Activated T-helper 9 cell treated with anti-CD3 and anti-CD28 coated beads, Interleukin-2, amount 50 U/mL, for 16 hours (primary cell): ENCODE results near the gene ZNF831.

Experiments used
- DNase-seq: peaks from one replicate; pipeline ENCODE4 v3.0.0-alpha.2; 2020; ENCODE audit warnings: low read depth

ZNF831 gene

DNA sequence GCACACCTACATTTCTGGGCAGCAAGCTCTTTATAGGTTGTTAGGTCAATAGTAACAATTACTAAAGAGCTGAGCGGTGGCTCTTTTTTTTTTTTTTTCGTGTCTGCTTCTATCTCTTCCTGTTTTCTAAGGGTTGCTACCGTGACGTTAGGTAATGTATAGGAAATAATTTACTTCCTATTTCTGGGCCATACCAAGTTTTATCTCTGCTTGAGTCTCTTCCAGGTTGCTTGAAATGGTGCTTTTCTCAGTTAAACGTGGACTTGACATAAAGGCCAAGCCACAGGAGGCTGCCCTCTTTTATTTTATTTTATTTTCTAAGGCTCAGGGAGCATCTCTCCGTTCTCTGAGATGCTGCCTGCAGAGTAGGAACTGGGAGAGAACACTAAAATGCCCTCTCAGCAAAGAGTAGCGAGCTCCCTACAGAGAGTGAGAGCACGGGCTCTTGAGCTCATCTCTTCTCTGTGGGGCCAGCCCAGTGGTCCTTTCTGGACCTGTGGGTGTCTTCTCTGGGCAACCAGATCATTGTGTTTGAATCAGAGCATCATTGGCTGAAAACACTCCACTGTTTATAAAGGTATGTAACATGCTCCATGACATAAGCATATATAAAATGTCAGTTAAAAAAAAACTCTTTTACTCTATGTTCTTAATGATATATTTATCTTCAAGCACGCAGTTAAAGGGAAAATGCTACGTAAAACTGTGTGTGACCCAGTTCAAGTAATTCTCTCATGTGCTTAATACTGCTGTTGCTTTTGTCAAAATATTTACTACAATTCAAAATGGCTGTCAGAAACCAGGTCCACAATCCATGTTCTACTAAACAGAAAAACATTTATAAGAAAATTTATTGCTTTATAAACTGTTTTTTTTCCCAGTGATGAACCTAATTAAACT lies at the start of gene ZNF831:
TSS of gene ZNF831 (plus strand) at position 191 of the 900 bp plus-strand sequence. CDS start 27,199 bp downstream, outside the sequence.
- no peak for DNase-seq

DNA sequence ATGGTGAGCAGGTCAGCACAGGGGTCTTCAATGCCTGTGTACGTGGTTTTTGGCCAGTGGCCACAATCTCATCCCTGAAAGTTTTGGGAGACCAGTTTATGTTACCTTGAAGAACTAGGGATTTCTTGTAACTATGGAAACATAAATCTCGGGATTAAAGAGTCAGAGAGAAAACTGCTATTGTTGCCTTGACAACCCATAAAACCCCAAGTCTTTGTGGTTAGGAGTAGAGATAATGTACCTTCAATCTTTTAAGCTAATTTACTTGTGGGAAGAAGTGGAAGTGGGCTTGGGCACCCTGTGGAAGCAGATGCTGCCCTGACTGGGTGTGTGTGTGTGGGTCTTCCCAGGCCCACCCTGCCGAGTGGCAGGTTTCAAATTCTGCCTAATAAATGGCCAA lies 46.1 kb upstream of the ZNF831 start:
- no peak for DNase-seq

GRCh38 chr20:59118855-59119254 lies 44.8 kb upstream of the ZNF831 start:
- no peak for DNase-seq

DNA sequence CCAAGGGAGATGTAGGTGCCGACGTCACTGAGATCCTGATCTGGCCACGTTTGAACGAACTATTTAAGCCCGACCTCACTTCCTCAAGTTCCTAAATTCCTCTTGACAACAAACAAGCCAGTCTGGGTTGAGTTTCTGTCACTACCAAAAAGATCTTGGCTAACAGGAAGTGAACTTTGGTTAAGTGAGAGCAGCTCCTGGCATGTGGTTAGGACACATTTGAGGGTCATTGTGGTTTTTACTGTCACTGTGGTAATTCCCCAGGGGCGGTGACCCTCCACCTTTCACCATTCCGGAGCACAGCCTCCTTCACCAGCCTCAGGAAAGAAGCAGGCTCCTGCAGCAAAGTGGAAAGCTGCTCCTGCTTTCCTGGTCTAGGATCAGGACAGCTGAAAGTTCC lies 43.1 kb upstream of the ZNF831 start:
- DNase-seq: no peak

DNA sequence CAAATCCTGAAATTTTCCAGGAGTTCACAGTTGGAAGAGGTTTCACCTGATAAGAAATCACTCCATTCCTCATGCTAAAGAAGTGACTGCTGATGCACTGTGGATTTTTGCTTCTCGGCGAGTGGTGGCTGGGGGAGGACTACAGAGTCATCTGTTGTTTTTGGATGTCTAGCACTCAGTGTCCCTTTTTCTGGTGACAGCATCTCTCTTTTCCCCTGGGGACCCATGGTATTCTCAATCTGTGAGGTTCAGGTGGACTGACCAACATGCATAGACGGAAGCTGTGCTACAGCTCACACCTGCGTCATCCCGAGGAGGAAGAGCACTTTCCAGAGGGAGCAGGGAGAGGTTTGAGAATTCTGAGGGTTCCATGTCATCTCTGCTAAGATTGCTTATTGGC lies 42.7 kb upstream of the ZNF831 start:
- no peak for DNase-seq

DNA sequence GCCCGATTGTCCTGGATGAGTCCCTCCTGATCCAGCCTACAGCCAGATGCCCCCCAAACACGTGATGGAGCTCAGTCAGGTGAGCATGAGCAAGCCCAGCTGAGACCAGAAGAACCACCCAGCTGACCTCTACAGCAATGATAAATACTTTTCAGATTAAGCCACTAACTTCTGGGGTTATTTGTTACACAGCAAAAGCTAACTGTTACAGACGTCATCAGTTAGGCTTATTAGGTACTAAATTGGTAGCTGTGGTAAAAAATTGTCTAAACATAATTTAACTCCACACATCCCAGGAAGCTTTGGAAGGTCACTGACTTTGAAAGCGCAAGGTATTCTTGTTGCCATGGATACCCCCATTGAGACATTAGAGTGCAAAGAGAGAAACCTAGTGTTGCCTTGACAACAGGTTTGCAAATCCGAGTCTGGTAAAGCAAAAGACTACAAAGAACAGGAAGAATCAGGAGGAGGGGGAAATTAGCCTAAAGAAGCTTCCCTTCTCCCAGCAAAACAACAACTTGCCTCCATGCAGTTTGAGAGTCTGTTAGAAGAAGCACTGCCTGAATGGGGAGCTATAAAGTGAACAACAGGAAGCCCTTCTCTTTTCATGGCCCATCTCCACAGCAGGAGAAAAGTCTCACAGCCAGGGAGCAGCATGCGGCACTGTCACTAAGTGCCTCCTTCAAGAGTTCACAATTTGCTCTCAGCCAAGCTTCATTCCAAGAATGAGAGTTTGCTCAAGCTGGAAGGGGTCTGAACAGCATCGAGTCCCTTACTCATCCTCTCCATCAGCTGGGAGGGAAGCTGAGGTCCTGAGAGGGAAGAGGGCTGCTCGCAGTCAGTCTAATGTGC lies 41.7 kb upstream of the ZNF831 start:
- no peak for DNase-seq

DNA sequence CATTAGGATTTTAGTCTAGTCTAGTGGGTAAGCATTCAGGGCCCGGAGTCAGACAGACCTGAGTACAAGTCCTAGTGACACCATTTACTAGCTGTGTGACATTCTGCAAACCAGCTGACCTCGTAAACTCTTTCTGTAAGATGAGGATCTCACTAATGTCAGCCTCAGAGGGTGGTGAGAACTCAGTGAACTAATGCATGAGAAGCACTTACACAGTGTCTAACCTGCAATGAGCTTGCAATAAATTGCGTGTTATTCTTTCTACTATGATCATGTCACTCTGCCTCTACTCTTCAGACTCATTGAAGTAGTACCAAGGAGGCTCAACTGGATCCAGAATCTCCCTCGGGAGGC lies 41.1 kb upstream of the ZNF831 start:
- DNase-seq: no peak

GRCh38 chr20:59123011-59123677 lies 40.5 kb upstream of the ZNF831 start:
- DNase-seq: peak; percentile 30

DNA sequence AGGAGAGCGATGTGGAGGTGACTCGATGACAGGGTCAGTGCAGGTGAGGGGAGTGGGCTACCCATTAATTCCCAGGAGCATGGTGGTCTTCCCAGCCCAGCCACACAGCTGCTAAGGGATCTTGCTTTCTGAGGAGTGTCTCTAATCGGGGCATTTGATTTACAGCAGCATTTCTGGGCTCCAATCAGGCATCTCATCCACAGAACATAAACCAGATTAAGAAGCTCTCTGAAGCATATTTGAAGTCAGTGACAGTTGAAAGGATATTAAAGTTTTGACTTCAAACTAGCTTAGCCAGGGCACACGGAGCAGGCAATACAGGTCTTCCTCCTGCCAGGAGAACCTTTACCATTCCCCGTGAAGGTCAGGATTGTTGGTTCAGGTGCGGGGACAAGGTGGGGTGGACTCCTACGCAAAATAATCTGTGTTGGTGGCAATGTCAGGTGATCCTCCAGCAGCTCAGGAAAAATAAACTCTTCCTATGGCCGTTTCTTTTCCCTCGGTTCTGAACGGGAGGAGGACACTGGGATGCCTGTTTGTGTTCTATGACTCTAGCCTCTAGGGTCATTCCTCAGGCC lies 39.9 kb upstream of the ZNF831 start:
- DNase-seq: no peak

- no peak for DNase-seq
Measured at GRCh38 chr20:59124296-59125029, 39.2 kb upstream of the ZNF831 start.

DNA sequence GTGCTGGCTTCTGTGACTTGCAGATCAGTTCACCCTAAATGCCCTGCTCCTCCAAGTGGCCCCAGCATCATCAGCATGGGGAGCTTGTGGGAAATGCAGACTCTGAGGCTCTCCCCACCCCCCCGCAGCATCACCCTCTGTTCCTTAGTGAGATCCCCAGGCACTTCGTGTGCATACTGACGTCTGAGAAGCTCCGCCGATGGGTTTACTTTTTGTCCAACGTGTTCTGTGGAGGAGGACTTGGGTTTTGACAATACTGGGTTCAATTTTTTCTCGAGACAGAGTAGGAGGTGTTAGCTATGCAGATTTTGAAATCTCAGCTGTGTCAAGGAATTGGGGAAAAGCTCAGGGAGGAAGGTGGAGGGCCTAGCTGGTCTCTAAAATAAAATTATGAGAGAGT lies 38.3 kb upstream of the ZNF831 start:
- no peak for DNase-seq

GRCh38 chr20:59125836-59126235 lies 37.8 kb upstream of the ZNF831 start:
- DNase-seq: no peak

- no peak for DNase-seq
Measured at GRCh38 chr20:59127839-59128238, 35.8 kb upstream of the ZNF831 start.

- no peak for DNase-seq
Measured at GRCh38 chr20:59131551-59132285, 31.9 kb upstream of the ZNF831 start.

DNA sequence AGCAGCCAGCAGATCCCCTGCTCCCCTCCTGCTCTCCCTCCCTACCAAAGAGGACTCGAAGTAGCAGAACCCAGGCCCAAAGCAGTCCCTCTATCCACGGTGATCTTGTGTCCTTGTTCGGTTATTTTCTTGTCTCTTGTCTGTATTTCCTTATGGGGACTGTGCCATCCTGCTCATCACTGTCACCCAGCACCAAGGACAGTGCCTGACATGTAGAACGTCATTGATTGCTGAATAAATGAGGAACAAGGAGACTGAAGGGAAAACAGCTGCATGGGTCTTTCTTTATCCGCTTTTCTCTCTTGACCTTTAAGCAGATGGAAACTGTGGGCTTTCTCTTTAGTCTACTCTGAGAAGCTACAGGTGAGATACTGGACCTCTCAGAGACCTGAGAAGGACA lies 29.4 kb upstream of the ZNF831 start:
- no peak for DNase-seq

DNA sequence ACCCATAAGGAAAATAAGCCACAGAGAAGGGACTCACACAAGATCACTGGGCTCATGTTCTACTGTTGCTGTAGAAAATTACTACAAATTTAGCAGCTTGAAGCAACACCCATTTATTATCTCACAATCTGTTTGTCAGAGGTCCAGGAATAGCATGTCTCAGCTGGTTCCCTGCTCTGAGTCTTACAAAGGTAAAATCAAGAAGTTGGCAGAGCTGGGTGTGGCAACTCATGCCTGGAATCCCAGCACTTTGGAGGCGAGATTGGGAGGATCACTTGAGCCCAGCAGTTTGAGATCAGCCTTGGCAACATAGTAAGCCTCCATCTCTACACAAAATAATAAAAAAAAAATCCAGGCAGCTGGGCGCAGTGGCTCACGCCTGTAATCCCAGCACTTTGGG lies 28.5 kb upstream of the ZNF831 start:
- DNase-seq: no peak

GRCh38 chr20:59136027-59136426 lies 27.6 kb upstream of the ZNF831 start:
- DNase-seq: no peak

DNA sequence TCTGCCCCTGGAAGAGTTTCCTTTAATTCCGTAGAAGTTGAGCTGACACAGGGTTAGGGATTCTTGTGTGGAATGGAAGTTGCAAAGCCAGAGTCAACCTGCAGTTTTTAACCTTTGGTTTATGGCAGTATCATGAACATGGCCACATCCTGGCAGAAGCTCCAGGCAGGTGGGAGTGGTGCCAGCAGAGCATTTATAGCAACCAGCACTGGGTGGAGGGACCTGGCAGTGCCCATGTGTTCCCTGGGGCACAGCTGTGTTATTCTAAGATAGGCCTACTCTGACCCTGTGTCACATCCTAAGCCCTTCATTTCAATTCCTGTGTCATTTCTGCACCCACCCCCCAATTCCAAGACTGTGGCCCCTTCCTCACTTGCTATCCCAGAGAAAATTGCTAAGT lies 26.1 kb upstream of the ZNF831 start:
- DNase-seq: no peak

DNA sequence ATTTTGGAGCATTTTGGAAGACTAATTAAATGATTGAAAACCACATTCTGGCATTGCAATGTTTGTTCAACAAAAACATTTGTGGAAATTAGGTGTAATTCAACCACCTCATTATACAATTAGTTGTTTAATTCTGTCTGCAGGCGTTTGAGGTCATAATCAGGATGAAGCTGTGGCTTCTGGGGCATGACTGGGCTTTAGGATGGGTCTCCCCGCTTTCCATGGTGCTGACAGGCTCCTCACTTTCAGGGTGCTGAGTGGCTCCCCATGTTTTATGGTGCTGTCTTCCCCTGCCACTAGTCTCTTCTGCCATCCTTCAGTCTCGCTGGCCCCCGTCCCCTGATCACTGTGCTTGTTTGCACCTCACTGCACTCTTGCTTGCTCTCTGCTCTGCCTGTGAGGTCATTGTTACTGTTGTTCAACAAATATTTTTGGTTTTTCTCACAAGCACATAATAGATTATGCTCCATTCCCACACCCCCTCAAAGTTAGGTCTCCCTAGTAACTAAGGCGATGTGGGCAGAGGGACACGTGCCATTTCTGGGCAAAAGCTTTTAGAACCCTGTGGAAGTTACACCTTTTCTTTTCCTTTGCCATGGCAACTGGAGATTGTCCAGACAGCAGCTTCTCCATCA lies 25.4 kb upstream of the ZNF831 start:
- DNase-seq: no peak

- no peak for DNase-seq
Measured at GRCh38 chr20:59139998-59140397, 23.6 kb upstream of the ZNF831 start.
